Measurements from ENCODE around the gene C1GALT1. TPM values are rescaled to one million over a fixed set of nuclear protein-coding genes. Genes with fewer than 3 reads are reported as not detected.
A peak's percentile ranks its signal among the peaks of the same experiment; 100 is the strongest.

C1GALT1 gene
- total RNA-seq, 1 donor from 2014 or later: 31.1 TPM

DNA sequence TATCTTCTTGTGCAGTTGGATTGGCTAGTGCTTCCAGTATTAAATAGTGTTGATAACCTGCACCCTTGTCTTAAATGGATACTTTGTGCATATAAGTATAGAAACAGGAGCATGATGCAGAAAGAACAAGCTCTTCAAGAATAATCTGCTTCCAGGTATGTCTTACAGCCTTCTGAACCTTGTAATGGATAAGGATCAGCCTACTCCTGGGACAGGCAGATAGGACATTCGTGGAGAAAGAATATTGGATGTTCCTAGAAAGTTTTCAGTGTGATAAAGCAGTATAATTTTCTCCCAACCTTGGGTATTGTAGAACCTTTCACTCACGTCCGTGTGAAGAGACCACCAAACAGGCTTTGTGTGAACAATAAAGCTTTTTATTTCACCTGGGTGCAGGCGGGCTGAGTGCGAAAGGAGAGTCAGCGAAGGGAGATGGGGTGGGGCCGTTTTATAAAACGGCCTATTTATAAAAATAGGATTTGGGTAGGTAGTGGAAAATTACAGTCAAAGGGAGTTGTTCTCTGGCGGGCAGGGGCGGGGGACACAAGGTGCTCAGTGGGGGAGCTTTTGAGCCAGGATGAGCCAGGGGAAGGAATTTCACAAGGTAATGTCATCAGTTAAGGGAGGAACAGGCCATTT lies 27.2 kb downstream of the C1GALT1 start:
- DNase-seq (ENCODE audit: low read depth) (no peak), FAIRE-seq (no peak)
- H3K4me3 ChIP-seq (ENCODE audit: low read depth, low read length): no peak overlapping the region
- no peaks in the 10 kb centered on the region for H3K27me3 ChIP-seq (ENCODE audit: control insufficient read depth, insufficient read depth, low read length)
- no peaks in the 10 kb centered on the region for H3K36me3 ChIP-seq (ENCODE audit: control insufficient read depth, insufficient read depth, low read length)
- TF ChIP-seq, protein P1, sequence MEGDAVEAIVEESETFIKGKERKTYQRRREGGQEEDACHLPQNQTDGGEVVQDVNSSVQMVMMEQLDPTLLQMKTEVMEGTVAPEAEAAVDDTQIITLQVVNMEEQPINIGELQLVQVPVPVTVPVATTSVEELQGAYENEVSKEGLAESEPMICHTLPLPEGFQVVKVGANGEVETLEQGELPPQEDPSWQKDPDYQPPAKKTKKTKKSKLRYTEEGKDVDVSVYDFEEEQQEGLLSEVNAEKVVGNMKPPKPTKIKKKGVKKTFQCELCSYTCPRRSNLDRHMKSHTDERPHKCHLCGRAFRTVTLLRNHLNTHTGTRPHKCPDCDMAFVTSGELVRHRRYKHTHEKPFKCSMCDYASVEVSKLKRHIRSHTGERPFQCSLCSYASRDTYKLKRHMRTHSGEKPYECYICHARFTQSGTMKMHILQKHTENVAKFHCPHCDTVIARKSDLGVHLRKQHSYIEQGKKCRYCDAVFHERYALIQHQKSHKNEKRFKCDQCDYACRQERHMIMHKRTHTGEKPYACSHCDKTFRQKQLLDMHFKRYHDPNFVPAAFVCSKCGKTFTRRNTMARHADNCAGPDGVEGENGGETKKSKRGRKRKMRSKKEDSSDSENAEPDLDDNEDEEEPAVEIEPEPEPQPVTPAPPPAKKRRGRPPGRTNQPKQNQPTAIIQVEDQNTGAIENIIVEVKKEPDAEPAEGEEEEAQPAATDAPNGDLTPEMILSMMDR (IDR thresholded peaks at IDR 0.05; ENCODE audit: insufficient read depth, low read length, severe bottlenecking): no peak

DNA sequence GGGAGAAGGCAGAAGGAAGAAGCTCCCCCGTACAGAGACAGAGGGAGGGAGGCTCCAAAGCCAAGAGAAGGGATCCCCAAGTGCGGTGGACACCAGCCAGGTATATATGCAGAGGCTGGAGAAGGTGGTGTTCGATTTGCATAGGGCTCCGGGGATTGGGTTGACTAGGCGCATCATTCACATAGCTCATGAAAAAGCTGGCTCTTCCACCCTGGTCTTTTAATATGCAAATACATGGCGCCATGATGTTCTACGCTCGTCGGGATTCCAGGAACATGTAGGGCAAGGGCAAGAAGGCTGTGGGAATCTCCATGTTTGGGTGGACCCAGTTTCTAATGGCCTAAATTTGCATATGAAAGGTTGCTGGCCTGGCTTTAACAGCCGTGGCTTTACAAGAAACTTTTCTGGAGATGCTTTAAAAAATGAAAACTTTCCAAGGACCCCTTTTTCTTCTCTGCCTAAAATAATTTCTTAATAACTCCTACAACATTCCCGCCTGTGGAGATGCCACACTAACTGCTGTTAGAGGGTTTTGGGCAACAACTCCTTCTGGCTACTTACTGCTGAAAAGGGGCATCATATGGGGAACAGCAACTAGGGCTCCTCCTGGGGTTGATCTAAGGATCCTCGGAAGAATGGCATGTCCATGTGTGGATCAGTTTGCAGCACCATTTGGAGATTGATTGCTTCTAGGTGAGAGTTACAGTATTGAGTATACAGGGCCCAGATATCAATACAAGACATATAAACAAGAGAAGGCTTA lies 28.3 kb downstream of the C1GALT1 start:
- TF ChIP-seq, protein P1 (IDR thresholded peaks at IDR 0.05; ENCODE audit: insufficient read depth, low read length, severe bottlenecking): no peak
- Histone ChIP-seq H3K27me3 (ENCODE audit: control insufficient read depth, insufficient read depth, low read length) (no peaks in the 10 kb centered on the region), H3K36me3 (ENCODE audit: control insufficient read depth, insufficient read depth, low read length) (peaks cover 1% of the 10 kb centered on the region), H3K4me3 (ENCODE audit: low read depth, low read length) (no peak overlapping the region)
- FAIRE-seq: no peak
- no peak for DNase-seq (ENCODE audit: low read depth)

DNA sequence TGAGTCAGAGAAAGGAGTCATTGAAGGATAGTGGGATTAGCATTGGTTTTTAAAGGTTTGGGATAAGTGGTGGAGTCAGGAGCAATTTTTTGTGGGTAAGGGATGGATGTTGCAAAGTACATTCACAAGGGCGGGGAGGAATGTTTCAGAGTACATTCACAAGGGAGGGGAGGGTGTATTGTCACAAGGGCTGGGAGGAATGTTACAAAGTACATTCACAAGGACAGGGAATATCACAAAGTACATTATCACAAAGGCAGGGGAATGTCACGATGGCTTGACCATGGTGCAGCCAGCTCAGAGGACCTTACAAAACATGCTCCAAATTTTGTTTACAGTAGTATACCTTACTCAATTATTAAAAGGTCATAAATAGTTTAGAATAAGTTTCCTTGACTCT lies 30.3 kb downstream of the C1GALT1 start:
- H3K36me3 ChIP-seq (ENCODE audit: control insufficient read depth, insufficient read depth, low read length): peaks cover 4% of the 10 kb centered on the region
- DNase-seq (ENCODE audit: low read depth): no peak
- TF ChIP-seq, protein P1 (IDR thresholded peaks at IDR 0.05; ENCODE audit: insufficient read depth, low read length, severe bottlenecking): no peak
- no peak overlapping the region for H3K4me3 ChIP-seq (ENCODE audit: low read depth, low read length)
- FAIRE-seq: peak; percentile 13
- no peaks in the 10 kb centered on the region for H3K27me3 ChIP-seq (ENCODE audit: control insufficient read depth, insufficient read depth, low read length)

DNA sequence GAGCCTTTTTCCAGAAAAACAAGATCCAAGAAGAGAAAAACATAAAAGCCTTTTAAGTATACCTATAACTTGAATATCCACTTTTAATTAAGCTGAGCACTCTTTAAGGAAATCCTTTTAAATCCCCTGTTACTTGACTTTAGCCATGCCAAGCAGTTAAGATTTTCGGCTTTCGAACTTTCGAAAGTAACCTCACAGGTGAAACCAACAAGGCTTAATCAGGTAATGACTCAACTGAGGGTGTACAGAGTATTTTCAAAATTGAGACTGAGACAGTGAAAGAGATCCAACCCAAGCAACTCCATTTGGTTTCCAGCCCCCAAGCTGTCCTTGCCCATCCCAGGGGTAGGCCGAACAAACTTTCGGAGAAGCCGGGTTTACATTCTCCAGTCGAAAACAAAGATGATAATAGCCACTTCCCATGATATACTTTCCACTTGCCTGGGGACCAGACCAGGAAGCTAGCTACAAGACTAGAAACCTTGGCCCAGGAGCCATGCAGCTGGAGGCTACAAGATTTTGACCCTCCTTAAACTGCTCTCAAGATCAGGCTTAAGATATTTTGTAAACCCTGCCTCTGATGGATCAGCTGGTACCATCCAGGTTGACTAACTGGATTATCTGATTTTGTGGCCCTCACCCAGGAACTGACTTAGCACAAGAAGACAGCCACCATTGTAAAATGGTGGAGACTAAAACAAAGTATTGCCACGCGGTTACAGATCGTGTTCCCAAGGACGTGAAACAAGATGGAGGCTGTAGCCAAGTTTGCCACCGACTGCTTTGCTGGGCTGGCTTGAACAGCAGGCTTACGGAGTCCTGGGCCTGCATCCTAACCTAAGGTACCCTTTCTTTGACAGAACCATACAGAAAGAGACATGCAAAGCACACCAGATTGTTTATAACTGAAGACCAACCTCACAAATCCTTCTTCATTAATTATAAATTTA lies 32.3 kb downstream of the C1GALT1 start:
- no peak for DNase-seq (ENCODE audit: low read depth)
- TF ChIP-seq, protein P1 (IDR thresholded peaks at IDR 0.05; ENCODE audit: insufficient read depth, low read length, severe bottlenecking): no peak
- Histone ChIP-seq H3K36me3 (ENCODE audit: control insufficient read depth, insufficient read depth, low read length) (peaks cover 4% of the 10 kb centered on the region), H3K4me3 (ENCODE audit: low read depth, low read length) (no peak overlapping the region), H3K27me3 (ENCODE audit: control insufficient read depth, insufficient read depth, low read length) (no peaks in the 10 kb centered on the region)
- no peak for FAIRE-seq

DNA sequence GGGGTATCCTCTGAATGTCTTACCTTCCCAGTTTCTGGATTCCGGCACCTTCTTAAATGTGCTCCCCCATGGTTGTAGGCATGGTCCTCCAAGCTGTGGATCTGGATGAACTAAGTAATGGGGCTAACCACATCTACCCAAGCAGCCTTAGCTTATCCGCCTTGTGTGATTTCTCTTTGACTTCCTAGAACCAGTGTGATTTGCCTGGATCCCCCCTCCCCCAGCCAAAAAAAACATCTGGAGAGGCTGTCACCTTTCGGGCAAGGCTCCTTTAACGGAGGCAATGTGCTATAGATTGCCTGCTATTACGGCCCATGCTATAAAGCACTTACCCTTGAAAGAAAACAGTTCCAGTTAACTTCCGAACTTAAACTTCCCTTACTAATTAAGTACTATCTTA lies 33.9 kb downstream of the C1GALT1 start:
- TF ChIP-seq, protein P1 (IDR thresholded peaks at IDR 0.05; ENCODE audit: insufficient read depth, low read length, severe bottlenecking): no peak
- Histone ChIP-seq H3K4me3 (ENCODE audit: low read depth, low read length) (no peak overlapping the region), H3K36me3 (ENCODE audit: control insufficient read depth, insufficient read depth, low read length) (peaks cover 4% of the 10 kb centered on the region), H3K27me3 (ENCODE audit: control insufficient read depth, insufficient read depth, low read length) (no peaks in the 10 kb centered on the region)
- no peak for FAIRE-seq
- DNase-seq (ENCODE audit: low read depth): no peak
